ENCODE results near the gene PDIA5. TPM values are rescaled to one million over a fixed set of nuclear protein-coding genes. Genes with fewer than 3 reads are reported as not detected.
"Not testable (repeated sequence)": the region's sequence is repeated elsewhere in the genome, so short reads cannot be mapped to it uniquely, and the experiment has no call there.

Gene PDIA5
- total RNA-seq, 1 donor: 3.4 TPM

GRCh38 chr3:123147754-123148535, 81.1 kb downstream of the PDIA5 start:
- no peaks in the 10 kb centered on the region for H3K9me3 ChIP-seq (ENCODE audit: low read depth, low read length)
- no peaks in the 10 kb centered on the region for H3K27me3 ChIP-seq (ENCODE audit: insufficient read depth, low read length)
- peaks cover 7% of the 10 kb centered on the region for H3K4me1 ChIP-seq (ENCODE audit: insufficient read depth, low read length)
- H3K4me3 ChIP-seq (ENCODE audit: low read length): no peak overlapping the region

- H3K27me3 ChIP-seq (ENCODE audit: insufficient read depth, low read length): no peaks in the 10 kb centered on the region
- no peak overlapping the region for H3K4me3 ChIP-seq (ENCODE audit: low read length)
- no peaks in the 10 kb centered on the region for H3K9me3 ChIP-seq (ENCODE audit: low read depth, low read length)
- peaks cover 15% of the 10 kb centered on the region for H3K4me1 ChIP-seq (ENCODE audit: insufficient read depth, low read length)
Measured at GRCh38 chr3:123148772-123149171, 81.9 kb downstream of the PDIA5 start.

DNA sequence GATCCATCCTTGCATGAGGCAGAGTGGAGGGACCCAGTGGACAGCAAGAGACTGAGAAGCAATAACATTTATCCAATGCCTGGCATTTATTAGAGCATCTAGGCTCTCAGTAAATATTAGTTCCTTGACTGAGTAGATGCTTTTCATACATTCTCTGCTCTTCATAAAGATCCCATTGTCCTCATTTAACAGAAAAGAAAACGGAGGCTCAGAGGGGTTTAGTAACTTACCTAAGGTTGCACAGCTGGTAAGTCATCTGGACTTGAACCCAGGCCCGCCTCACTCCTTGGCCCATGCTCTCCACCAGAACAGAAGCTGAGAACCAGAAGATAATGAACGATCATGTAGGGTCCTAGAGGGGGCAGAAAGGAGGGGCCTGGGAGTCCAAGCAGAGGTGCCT, 82.7 kb downstream of the PDIA5 start:
- H3K4me1 ChIP-seq (ENCODE audit: insufficient read depth, low read length): peaks cover 22% of the 10 kb centered on the region
- no peaks in the 10 kb centered on the region for H3K9me3 ChIP-seq (ENCODE audit: low read depth, low read length)
- H3K27me3 ChIP-seq (ENCODE audit: insufficient read depth, low read length): no peaks in the 10 kb centered on the region
- H3K4me3 ChIP-seq (ENCODE audit: low read length): no peak overlapping the region

DNA sequence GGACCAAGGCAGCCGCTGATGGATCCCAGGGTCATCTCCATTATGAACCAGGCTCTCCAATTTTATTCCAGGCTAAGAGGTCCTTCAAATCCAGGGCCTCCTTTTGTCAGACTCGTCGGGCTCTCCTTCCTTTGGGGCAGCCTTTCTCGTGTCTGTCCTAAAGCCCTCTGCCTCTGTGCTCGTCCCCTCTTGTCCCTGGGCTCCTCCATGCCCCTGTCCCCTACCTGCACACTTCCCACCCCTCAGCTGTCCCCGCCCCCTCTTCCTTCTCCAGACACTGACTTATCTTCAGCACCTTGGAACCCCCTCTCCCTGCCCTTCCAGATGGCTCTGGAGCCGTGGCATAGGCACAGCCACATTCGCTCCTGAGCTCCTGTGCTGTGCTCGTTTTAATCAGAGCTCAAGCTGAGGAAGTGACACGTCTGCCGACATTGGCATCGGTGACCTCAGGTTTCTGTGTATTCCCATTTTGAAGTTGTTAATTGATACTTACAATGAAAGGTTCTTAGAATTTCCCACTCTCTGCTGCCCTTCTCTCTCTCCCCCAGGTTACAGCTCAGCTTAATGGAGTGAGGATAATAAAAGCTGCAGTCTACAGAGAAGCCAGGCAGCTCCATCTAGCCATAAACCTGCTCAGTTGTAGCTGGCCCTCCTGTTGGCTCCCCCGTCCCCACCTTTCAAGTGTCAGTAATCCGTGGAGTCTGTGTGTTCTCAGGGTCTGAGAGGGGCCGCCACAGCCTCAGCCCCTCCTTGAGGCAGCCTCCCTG, 83.8 kb downstream of the PDIA5 start:
- no peak overlapping the region for H3K4me3 ChIP-seq (ENCODE audit: low read length)
- H3K9me3 ChIP-seq (ENCODE audit: low read depth, low read length): no peaks in the 10 kb centered on the region
- no peaks in the 10 kb centered on the region for H3K27me3 ChIP-seq (ENCODE audit: insufficient read depth, low read length)
- H3K4me1 ChIP-seq (ENCODE audit: insufficient read depth, low read length): peaks cover 28% of the 10 kb centered on the region

DNA sequence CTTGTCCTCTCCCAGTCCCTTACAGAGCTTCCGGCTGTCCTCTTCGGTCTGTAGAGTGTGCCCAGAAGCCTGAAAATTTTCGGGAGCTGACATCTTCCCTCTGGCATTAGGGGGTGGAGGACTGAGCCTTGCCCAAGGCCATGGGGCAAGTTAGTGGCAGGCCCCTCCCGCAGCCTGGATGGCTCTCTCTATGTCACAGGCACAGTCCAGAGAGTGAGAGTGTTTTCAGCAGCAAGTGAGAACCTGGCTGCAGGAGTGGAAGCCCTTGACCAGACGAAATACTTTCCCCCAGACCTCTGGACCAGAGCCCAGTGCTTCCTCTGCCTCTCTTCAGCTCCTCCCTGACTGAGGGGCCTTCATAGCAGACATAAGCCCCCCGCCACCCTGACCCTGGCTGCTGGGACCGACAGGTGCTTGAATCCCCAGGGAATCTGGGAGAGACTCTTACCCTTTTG, 84.5 kb downstream of the PDIA5 start:
- H3K4me1 ChIP-seq (ENCODE audit: insufficient read depth, low read length): peaks cover 28% of the 10 kb centered on the region
- no peak overlapping the region for H3K4me3 ChIP-seq (ENCODE audit: low read length)
- H3K27me3 ChIP-seq (ENCODE audit: insufficient read depth, low read length): no peaks in the 10 kb centered on the region
- H3K9me3 ChIP-seq (ENCODE audit: low read depth, low read length): no peaks in the 10 kb centered on the region

GRCh38 chr3:123151853-123152420, 85.1 kb downstream of the PDIA5 start:
- H3K4me3 ChIP-seq (ENCODE audit: low read length); H3K9me3 ChIP-seq (ENCODE audit: low read depth, low read length); H3K27me3 ChIP-seq (ENCODE audit: insufficient read depth, low read length): not testable (repeated sequence)
- peaks cover 28% of the 10 kb centered on the region for H3K4me1 ChIP-seq (ENCODE audit: insufficient read depth, low read length)

GRCh38 chr3:123152687-123153086, 85.9 kb downstream of the PDIA5 start:
- peaks cover 28% of the 10 kb centered on the region for H3K4me1 ChIP-seq (ENCODE audit: insufficient read depth, low read length)
- H3K9me3 ChIP-seq (ENCODE audit: low read depth, low read length): no peaks in the 10 kb centered on the region
- no peak overlapping the region for H3K4me3 ChIP-seq (ENCODE audit: low read length)

GRCh38 chr3:123153125-123154019, 86.5 kb downstream of the PDIA5 start:
- peaks cover 28% of the 10 kb centered on the region for H3K4me1 ChIP-seq (ENCODE audit: insufficient read depth, low read length)

More at GRCh38 chr3:123152687-123153086, 85.9 kb downstream of the PDIA5 start:
- no peaks in the 10 kb centered on the region for H3K27me3 ChIP-seq (ENCODE audit: insufficient read depth, low read length)

DNA sequence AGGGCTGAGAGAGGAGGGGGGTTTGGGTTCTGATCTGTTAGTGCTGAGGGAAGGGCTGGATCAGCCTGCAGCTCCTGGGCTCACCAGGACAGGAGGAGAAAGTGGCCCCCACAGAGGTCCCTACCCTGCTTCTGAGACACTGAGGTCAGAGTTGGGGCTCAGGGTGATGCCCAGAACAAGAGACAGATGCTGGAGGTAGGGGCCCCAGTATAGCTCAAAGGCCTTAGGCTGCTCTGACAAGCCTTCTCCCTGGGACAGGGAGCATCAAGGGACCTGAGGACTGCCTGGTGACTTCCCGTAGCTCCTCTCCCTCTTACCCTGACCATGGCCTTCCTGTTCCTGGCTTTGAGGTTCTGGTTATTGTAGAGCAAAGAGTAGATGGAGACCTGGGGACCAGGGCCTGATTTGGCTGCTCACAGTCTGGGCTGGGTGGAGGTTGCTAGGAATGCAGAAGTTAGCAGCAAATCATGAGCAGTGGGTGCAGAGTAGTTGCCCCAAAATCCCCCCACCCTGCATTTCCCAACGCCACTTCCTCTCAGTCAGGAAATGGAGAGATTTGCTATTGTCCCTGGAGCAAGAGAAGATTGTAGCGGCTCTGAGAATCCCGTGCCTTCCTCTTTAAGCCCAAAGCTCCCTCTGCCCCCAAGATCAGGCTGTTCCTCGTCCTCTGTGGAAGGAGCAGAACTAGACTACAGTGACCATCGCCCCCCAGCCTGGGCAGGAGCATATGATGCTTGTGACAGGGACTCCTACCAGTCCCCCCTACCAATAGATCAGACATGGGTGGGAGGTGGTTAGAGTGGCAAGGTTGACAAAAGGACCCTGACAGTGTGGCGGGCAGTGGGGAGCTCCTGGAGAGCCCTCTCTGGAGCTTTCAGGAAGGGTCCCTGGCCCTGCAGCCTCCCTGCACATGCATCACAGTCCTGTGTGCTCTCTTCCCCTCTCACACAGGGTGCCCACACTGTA, 87.5 kb downstream of the PDIA5 start:
- H3K4me1 ChIP-seq (ENCODE audit: insufficient read depth, low read length): peaks cover 28% of the 10 kb centered on the region
- no peak overlapping the region for H3K4me3 ChIP-seq (ENCODE audit: low read length)
- H3K27me3 ChIP-seq (ENCODE audit: insufficient read depth, low read length): no peaks in the 10 kb centered on the region
- H3K9me3 ChIP-seq (ENCODE audit: low read depth, low read length): no peaks in the 10 kb centered on the region

More at GRCh38 chr3:123153125-123154019, 86.5 kb downstream of the PDIA5 start:
- Histone ChIP-seq H3K27me3 (ENCODE audit: insufficient read depth, low read length) (no peaks in the 10 kb centered on the region), H3K9me3 (ENCODE audit: low read depth, low read length) (no peaks in the 10 kb centered on the region), H3K4me3 (ENCODE audit: low read length) (no peak overlapping the region)

DNA sequence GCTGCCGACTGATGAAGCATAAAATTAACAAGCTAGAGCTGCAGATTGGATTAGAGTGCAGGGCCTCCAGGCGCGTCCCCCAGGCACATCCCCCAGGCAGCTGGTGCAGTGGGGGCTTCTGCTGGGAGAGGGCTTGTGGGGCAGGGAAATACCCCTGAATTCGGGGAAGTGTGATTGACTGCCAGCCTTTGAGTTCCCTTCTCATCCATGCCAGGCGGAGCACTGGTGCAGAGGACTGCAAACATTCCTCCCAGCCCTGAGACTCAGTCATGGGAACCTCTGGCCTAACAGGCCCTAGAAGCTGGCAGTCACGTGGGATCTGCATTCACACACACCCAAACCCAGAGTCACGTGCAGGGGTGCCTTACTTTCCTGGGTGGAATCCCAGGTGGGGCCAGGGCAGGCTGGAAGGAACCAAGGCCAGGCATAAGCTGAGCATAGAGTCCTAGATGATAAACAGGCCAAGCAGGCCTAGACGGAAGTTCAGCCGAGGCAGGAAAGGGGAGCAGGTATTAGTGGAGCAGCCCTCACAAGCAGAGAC, 88.7 kb downstream of the PDIA5 start:
- Histone ChIP-seq H3K4me1 (ENCODE audit: insufficient read depth, low read length) (peaks cover 28% of the 10 kb centered on the region), H3K9me3 (ENCODE audit: low read depth, low read length) (no peaks in the 10 kb centered on the region), H3K27me3 (ENCODE audit: insufficient read depth, low read length) (no peaks in the 10 kb centered on the region), H3K4me3 (ENCODE audit: low read length) (no peak overlapping the region)

GRCh38 chr3:123156276-123156995, 89.6 kb downstream of the PDIA5 start:
- no peak overlapping the region for H3K4me3 ChIP-seq (ENCODE audit: low read length)
- peaks cover 28% of the 10 kb centered on the region for H3K4me1 ChIP-seq (ENCODE audit: insufficient read depth, low read length)
- H3K9me3 ChIP-seq (ENCODE audit: low read depth, low read length): no peaks in the 10 kb centered on the region
- H3K27me3 ChIP-seq (ENCODE audit: insufficient read depth, low read length): no peaks in the 10 kb centered on the region

DNA sequence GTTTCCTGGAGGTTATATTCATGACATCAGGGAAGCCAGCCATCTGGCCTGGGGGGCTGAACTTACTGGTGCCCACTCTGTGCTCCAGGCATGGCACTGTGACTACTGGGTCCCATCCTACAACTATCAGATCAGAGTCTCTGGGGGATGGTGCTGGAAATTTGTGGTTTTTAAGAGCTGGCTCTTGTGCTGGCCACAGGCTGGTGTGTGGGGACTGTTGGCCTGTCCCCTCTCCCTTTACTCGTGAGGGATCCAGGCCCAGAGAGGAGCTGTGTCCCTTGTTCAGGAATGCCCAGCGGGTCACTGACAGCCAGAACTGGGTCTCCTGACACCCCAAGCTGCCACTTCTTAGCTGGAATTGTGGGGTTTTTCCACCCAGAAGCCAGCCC, 90.4 kb downstream of the PDIA5 start:
- Histone ChIP-seq H3K27me3 (ENCODE audit: insufficient read depth, low read length) (no peaks in the 10 kb centered on the region), H3K4me3 (ENCODE audit: low read length) (no peak overlapping the region), H3K9me3 (ENCODE audit: low read depth, low read length) (no peaks in the 10 kb centered on the region), H3K4me1 (ENCODE audit: insufficient read depth, low read length) (peaks cover 28% of the 10 kb centered on the region)

Data from mononuclear cell (primary cell).